ENCODE data around the gene KIAA1671.

GRCh38 chr22:25014896-25015755, 62.6 kb downstream of the KIAA1671 start:
- TF ChIP-seq CTCF (IDR thresholded peaks at IDR 0.05; ENCODE audit: poor library complexity, severe bottlenecking) (no peak), EZH2 (IDR thresholded peaks at IDR 0.05; ENCODE audit: borderline replicate concordance, insufficient read depth, low read length, poor library complexity, severe bottlenecking) (no peak), EP300 (conservative IDR thresholded peaks at IDR 0.05; ENCODE audit: poor library complexity, severe bottlenecking) (no peak), POLR2AphosphoS5 (IDR thresholded peaks at IDR 0.05) (no peak), SMC3 (conservative IDR thresholded peaks at IDR 0.05; ENCODE audit: poor library complexity) (no peak), TAF1 (IDR thresholded peaks at IDR 0.05; ENCODE audit: low read depth) (no peak), MXI1 (conservative IDR thresholded peaks at IDR 0.05; ENCODE audit: poor library complexity, severe bottlenecking) (no peak)
